ENCODE measurements around the gene CLPX. TPM values are rescaled to one million over a fixed set of nuclear protein-coding genes. Genes with fewer than 3 reads are reported as not detected.
"Not testable (repeated sequence)": the region's sequence is repeated elsewhere in the genome, so short reads cannot be mapped to it uniquely, and the experiment has no call there.

The CLPX gene
- total RNA-seq: 10 to 100 TPM; 41.0 to 42.7 TPM
- polyA plus RNA-seq (ENCODE audit: insufficient read length in 6 of 6): 10 to 100 TPM; 62.4 to 80.5 (median 65.5) TPM
- long read RNA-seq, donor 1, full-length matches to known transcripts: 4 of 26 reads
- long read RNA-seq, donor 1, partial matches to known transcripts: 22 of 26 reads
- long read RNA-seq, donor 1, other reads (novel, unspliced or antisense): 0 of 26 reads
- long read RNA-seq, donor 2, full-length matches to known transcripts: 3 of 10 reads
- long read RNA-seq, donor 2, partial matches to known transcripts: 7 of 10 reads
- long read RNA-seq, donor 2, other reads (novel, unspliced or antisense): 0 of 10 reads
- long read RNA-seq, donor 3, full-length matches to known transcripts: 5 of 5 reads
- long read RNA-seq, donor 3, partial matches to known transcripts: 0 of 5 reads
- long read RNA-seq, donor 3, other reads (novel, unspliced or antisense): 0 of 5 reads
- long read RNA-seq, donor 4, full-length matches to known transcripts: 1 of 5 reads
- long read RNA-seq, donor 4, partial matches to known transcripts: 3 of 5 reads
- long read RNA-seq, donor 4, other reads (novel, unspliced or antisense): 1 of 5 reads
- long read RNA-seq, donor 5, full-length matches to known transcripts: 4 of 13 reads
- long read RNA-seq, donor 5, partial matches to known transcripts: 9 of 13 reads
- long read RNA-seq, donor 5, other reads (novel, unspliced or antisense): 0 of 13 reads
- long read RNA-seq, donor 6, full-length matches to known transcripts: 5 of 16 reads
- long read RNA-seq, donor 6, partial matches to known transcripts: 11 of 16 reads
- long read RNA-seq, donor 6, other reads (novel, unspliced or antisense): 0 of 16 reads
- long read RNA-seq, donor 7, full-length matches to known transcripts: 4 of 4 reads
- long read RNA-seq, donor 7, partial matches to known transcripts: 0 of 4 reads
- long read RNA-seq, donor 7, other reads (novel, unspliced or antisense): 0 of 4 reads
- long read RNA-seq, donor 8, full-length matches to known transcripts: 5 of 5 reads
- long read RNA-seq, donor 8, partial matches to known transcripts: 0 of 5 reads
- long read RNA-seq, donor 8, other reads (novel, unspliced or antisense): 0 of 5 reads
- long read RNA-seq, donor 9: 0 reads
- long read RNA-seq, donor 10, partial matches to known transcripts: 4 of 4 reads
- long read RNA-seq, donor 10, other reads (novel, unspliced or antisense): 0 of 4 reads
- long read RNA-seq, donor 11: 0 reads
- long read RNA-seq, donor 12, full-length matches to known transcripts: 4 of 4 reads
- long read RNA-seq, donor 12, partial matches to known transcripts: 0 of 4 reads
- long read RNA-seq, donor 12, other reads (novel, unspliced or antisense): 0 of 4 reads

DNA sequence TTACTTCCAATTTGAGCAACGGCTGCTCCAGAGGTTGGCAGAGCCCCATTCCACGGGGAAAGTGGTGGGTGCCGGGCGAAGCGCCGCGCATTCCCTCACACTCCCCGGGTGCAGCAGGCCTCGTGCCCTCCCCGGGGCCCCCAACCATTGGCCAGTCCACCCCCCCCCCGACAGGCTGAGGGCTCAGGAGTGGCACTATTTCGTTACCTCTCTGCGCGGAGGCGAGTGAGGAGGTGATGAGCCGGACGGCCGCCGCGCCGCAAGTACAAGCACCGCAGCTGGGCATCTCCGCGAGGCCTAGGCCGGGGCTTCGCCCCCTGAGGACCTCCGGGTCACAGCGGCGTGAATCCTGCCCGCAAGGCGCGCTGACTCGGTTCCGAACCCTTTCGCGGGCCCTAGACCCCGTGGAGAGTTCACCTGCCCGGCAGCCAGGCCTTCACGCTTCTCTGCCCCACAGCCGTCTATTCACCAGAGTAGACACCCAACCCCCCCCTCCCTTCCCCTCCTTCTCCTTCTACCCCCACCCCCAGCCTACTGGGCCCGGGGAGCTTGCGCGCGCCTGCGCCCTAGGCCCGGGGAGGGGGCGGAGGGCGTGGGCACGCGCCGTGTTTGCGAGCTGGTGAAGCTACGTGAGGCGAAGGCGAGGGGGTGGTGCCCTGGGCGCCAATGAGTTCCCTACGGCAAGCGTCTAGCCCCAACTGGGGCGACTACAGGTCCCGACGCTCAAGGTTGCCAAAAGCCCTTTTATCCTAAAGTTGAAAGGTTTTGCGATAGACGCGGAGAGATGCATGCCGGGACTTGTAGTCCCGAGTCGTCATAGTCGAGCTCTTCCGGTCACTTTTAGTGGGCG is at the start of gene CLPX:
TSS of gene CLPX (minus strand) at position 475 of the 850 bp plus-strand sequence. CDS start at position 286, 189 bp downstream.
- ATAC-seq (peak; percentile 92), DNase-seq (peak; percentile 93 to 97 (median 96))
- TF ChIP-seq, protein P1, sequence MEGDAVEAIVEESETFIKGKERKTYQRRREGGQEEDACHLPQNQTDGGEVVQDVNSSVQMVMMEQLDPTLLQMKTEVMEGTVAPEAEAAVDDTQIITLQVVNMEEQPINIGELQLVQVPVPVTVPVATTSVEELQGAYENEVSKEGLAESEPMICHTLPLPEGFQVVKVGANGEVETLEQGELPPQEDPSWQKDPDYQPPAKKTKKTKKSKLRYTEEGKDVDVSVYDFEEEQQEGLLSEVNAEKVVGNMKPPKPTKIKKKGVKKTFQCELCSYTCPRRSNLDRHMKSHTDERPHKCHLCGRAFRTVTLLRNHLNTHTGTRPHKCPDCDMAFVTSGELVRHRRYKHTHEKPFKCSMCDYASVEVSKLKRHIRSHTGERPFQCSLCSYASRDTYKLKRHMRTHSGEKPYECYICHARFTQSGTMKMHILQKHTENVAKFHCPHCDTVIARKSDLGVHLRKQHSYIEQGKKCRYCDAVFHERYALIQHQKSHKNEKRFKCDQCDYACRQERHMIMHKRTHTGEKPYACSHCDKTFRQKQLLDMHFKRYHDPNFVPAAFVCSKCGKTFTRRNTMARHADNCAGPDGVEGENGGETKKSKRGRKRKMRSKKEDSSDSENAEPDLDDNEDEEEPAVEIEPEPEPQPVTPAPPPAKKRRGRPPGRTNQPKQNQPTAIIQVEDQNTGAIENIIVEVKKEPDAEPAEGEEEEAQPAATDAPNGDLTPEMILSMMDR (IDR thresholded peaks at IDR 0.05): no peak
- no peaks in the 10 kb centered on the region for H3K9me3 ChIP-seq
- H3K27me3 ChIP-seq: no peaks in the 10 kb centered on the region
- peak within 1 kb of the TSS; percentile 91 to 95 for H3K27ac ChIP-seq
- intact Hi-C loops (cut with DNase I): loop anchor here in 1 of 2 donors (5.0 kb wide), 1 partner anchor 87 kb away; no protein-coding TSS in a partner anchor
- peak within 1 kb of the TSS; percentile 87 to 97 for H3K4me3 ChIP-seq
- peaks cover 21 to 40% of the 10 kb centered on the region in 2 donors for H3K4me1 ChIP-seq
- no peaks in the 10 kb centered on the region for H3K36me3 ChIP-seq

DNA sequence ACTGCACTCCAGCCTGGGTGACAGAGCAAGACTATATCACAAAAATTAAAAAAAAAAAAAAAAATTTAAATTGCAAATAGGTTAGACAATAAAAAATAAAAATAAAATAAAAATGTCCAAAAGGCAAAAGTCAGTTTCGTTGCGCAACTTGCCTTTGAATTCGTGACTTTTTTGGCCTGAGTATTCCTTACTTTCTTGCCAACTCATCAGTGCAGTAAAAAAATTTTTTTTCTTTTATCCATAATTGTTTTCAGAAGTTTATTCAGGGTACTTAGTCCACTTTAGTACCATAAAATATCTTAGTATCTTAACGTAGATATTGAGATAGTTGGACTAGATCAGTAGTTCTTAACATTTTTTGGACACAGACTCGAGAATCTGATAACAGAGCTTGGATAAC is 48.6 kb upstream of the CLPX start:
- TF ChIP-seq, protein P1 (IDR thresholded peaks at IDR 0.05): no peak
- Histone ChIP-seq H3K4me1 (no peaks in the 10 kb centered on the region), H3K9me3 (no peaks in the 10 kb centered on the region), H3K27ac (no peak overlapping the region), H3K27me3 (no peaks in the 10 kb centered on the region), H3K36me3 (no peaks in the 10 kb centered on the region), H3K4me3 (no peak overlapping the region)
- DNase-seq (no peak), ATAC-seq (no peak)
- intact Hi-C loops (cut with DNase I): no loop called here

DNA sequence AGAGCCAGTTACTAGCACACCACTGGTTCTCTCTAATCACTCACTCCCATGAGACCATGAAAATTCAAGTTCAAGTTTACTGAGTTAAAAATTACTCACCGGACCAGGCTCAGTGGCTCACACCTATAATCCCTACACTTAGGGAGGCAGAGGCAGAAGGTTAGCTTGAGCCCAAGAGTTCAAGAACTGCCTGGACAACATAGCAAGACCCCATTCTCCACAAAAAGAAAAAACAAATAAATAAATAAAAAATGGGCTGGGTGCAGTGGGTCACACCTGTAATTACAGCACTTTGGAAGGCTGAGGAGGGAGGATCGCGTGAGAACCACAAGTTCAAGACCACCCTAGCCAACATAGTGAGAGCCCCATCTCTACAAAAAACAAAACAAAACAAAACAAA is 47.4 kb upstream of the CLPX start:
- H3K27ac ChIP-seq: no peak overlapping the region
- H3K36me3 ChIP-seq: no peaks in the 10 kb centered on the region
- H3K9me3 ChIP-seq: no peaks in the 10 kb centered on the region
- TF ChIP-seq, protein P1 (IDR thresholded peaks at IDR 0.05): no peak
- H3K27me3 ChIP-seq: no peaks in the 10 kb centered on the region
- intact Hi-C loops (cut with DNase I): no loop called here
- no peaks in the 10 kb centered on the region for H3K4me1 ChIP-seq
- H3K4me3 ChIP-seq: no peak overlapping the region
- no peak for ATAC-seq
- no peak for DNase-seq

DNA sequence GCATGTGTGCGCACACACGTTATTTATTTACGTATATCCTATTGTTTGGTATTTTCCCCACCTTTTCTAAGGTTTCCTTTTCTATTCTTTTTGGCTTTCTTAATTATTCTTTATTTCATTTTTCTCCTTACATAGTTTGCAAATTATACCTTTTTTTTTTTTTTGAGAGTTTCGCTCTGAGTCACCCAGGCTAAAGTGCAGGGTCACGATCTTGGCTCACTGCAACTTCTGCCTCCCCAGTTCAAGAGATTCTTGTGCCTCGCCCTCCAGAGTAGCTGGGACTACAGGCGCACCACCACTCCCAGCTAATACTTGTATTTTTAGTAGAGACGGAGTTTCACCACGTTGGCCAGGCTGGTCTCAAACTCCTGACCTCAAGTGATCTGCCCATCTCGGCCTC is 46.2 kb upstream of the CLPX start:
- intact Hi-C loops (cut with DNase I): no loop called here
- Histone ChIP-seq H3K27ac (no peak overlapping the region), H3K4me1 (no peaks in the 10 kb centered on the region), H3K36me3 (no peaks in the 10 kb centered on the region), H3K4me3 (no peak overlapping the region), H3K27me3 (no peaks in the 10 kb centered on the region), H3K9me3 (no peaks in the 10 kb centered on the region)
- ATAC-seq: no peak
- TF ChIP-seq, protein P1 (IDR thresholded peaks at IDR 0.05): no peak
- no peak for DNase-seq

DNA sequence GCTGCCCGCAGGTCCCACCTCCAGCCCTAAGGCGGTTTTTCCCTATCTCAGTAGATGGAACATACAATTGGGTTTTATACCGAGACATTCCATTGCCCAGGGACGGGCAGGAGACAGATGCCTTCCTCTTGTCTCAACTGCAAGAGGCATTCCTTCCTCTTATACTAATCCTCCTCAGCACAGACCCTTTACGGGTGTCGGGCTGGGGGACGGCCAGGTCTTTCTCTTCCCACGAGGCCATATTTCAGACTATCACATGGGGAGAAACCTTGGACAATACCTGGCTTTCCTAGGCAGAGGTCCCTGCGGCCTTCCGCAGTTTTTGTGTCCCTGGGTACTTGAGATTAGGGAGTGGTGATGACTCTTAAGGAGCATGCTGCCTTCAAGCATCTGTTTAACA is 41.8 kb upstream of the CLPX start:
- intact Hi-C loops (cut with DNase I); H3K4me1 ChIP-seq; H3K27ac ChIP-seq; H3K4me3 ChIP-seq; H3K27me3 ChIP-seq; H3K36me3 ChIP-seq; ATAC-seq; DNase-seq; H3K9me3 ChIP-seq: not testable (repeated sequence)
